Activated effector memory CD4-positive, alpha-beta T cell treated with Interleukin-2 at 50 U/mL for 16 hours (primary cell): ENCODE results near the gene CDH1.

ENCODE experiments used
- DNase-seq: peaks from one replicate; pipeline ENCODE4 v3.0.0-alpha.2; 2020

CDH1 gene

GRCh38 chr16:68860978-68861892, 124.1 kb downstream of the CDH1 start:
- no peak for DNase-seq

GRCh38 chr16:68866933-68867332, 129.8 kb downstream of the CDH1 start:
- DNase-seq, result no peak

GRCh38 chr16:68869492-68870088, 132.5 kb downstream of the CDH1 start:
- no peak for DNase-seq

- no peak for DNase-seq
Observed at GRCh38 chr16:68873635-68874471, 136.8 kb downstream of the CDH1 start.

- DNase-seq, result no peak
Observed at GRCh38 chr16:68875871-68876270, 138.8 kb downstream of the CDH1 start.

GRCh38 chr16:68883685-68884084, 146.6 kb downstream of the CDH1 start:
- no peak for DNase-seq

- DNase-seq, result no peak
Observed at GRCh38 chr16:68884401-68884800, 147.3 kb downstream of the CDH1 start.
